Transverse colon (tissue), 4 donors: ENCODE results near the gene CLCNKA. TPM values are rescaled to one million over a fixed set of nuclear protein-coding genes. Genes with fewer than 3 reads are reported as not detected.
"Not testable (repeated sequence)": the region's sequence is repeated elsewhere in the genome, so short reads cannot be mapped to it uniquely, and the experiment has no call there.

Experiments used
- DNase-seq: peaks from one replicate; pipeline ENCODE4 v3.0.0-alpha.2; 2019
- H3K27ac ChIP-seq, 4 donors: fragments of 200-600 bp; sonication (generic); 2 replicates each; pipeline ENCODE4 v1.5.1; 2016 to 2018; ENCODE audit warnings: inconsistent platforms in 4 of 4
- H3K27me3 ChIP-seq: fragments of 200-600 bp; sonication (generic); 2 replicates; pipeline ENCODE4 v1.5.1; 2017; ENCODE audit warnings: inconsistent platforms
- H3K36me3 ChIP-seq, 4 donors: fragments of 200-600 bp; sonication (generic); 2 replicates each; pipeline ENCODE4 v1.5.1; 2017 to 2019; ENCODE audit warnings: inconsistent platforms in 4 of 4
- H3K4me1 ChIP-seq, 4 donors: fragments of 200-600 bp; sonication (generic); 2 replicates each; pipeline ENCODE4 v1.5.1; 2017 to 2020; ENCODE audit warnings: inconsistent platforms in 4 of 4
- H3K4me3 ChIP-seq, 4 donors: fragments of 200-600 bp; sonication (generic); 1 replicate in 1 of 4; 2 replicates in 3 of 4; pipeline versions ENCODE4 v1.5.1 to v1.6.1; 2017 to 2019; ENCODE audit warnings: inconsistent platforms in 4 of 4
- H3K9me3 ChIP-seq, 2 donors: fragments of 200-600 bp; sonication (generic); 2 replicates each; pipeline ENCODE4 v1.5.1; 2017 to 2019; ENCODE audit warnings: inconsistent platforms in 2 of 2
- CTCF ChIP-seq, 5 experiments: fragments of 200-600 bp in 3 of 5; fragments of 450-650 bp in 2 of 5; sonication (generic) in 3 of 5; IDR thresholded peaks; 1 replicate in 2 of 5; 2 replicates in 3 of 5; pipeline ENCODE4 v1.5.1; 2016 to 2017; ENCODE audit warnings: antibody characterized with exemption in 5 of 5, inconsistent platforms in 3 of 5, mild to moderate bottlenecking in 2 of 5, moderate library complexity in 1 of 5
- EP300 ChIP-seq: sonication (generic); formaldehyde crosslinking; IDR thresholded peaks from one replicate; pipeline ENCODE4 v1.6.1; 2017; ENCODE audit warnings: antibody characterized with exemption, low read depth
- POLR2A ChIP-seq: fragments of 450-650 bp; IDR thresholded peaks from one replicate; pipeline ENCODE4 v1.6.1; 2016; ENCODE audit warnings: antibody characterized with exemption, mild to moderate bottlenecking, moderate library complexity
- POLR2AphosphoS5 ChIP-seq, 3 donors: sonication (generic); formaldehyde crosslinking; IDR thresholded peaks; one replicate each; pipeline ENCODE4 v1.6.1; 2016; ENCODE audit warnings: antibody characterized with exemption in 3 of 3
- WGBS, 2 donors: methylation state at CpG; one replicate each; pipeline ENCODE4 v1.1.5; 2018; ENCODE audit warnings: low coverage in 1 of 2; 5-methylcytosine and 5-hydroxymethylcytosine counted together
- in situ Hi-C, 4 donors: fragments of 200-750 bp; cut with MboI; loops; one replicate each; pipeline versions ENCODE4 v1.15.0 to v1.15.1; 2017; ENCODE audit warnings: low sequenced_read_pairs in 3 of 4, low pct_ligation_motif_present in 1 of 4, low pct_unique_long_range_greater_than_20kb in 1 of 4
- intact Hi-C: fragments of 100-400 bp; cut with DNase I; formaldehyde crosslinking; loops from one replicate; pipeline ENCODE4 v1.15.1; 2023; ENCODE audit warnings: low total_unique reads
- total RNA-seq, 4 donors: library from RNA; depleted of rRNA; stranded (reverse); fragments of >200 nt; gene quantifications; one replicate each; pipeline ENCODE4 v1.1.0, GENCODE V29; 2016

CLCNKA gene
- total RNA-seq, 4 donors from 2014 or later, result 0.68 to 21.7 (median 0.79) TPM; not detected in 1

DNA sequence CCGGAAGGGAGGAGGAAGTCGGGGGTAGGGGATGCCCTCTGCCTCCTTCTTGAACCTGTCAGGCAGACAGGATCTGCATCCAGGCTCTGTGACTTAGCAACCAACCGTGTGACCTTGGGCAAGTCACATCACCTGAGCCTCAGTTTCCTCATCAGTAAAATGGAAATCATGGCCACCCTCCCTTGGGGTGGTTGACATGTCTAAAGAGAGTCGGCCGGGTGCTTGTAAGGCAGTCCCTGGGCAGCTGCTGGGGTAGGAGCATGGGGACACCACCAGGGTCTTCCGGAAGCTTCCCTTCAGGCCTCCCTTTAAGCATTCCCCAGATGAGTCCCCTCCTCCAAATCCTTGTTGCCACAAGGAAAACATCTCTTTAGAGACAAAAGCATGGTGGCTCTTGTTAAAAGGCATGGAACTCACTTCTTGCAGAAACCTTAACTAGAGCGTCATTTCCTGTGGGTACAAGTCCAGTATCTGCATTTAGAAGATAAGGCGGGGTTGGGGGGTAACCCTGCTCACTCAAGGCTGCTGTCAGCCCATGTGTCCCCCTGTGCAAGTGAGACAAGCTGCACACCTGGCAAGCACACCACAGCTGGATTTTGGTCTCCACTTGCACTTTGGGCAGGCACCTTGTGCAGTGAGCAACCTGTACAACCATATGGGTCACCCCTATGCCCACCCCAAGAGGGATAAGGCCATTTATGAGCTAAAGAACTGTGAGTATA lies 32.1 kb downstream of the CLCNKA start:
- WGBS, 2 donors, result 57 to 86% methylated on average over 3 to 8 of the region's 8 CpGs
- Histone ChIP-seq H3K27ac (no peak overlapping the region), H3K4me1 (peaks cover 0 to 7% (median 1%) of the 10 kb centered on the region in 4 donors), H3K4me3 (no peak overlapping the region), H3K27me3 (peaks cover 4% of the 10 kb centered on the region), H3K36me3 (no peaks in the 10 kb centered on the region), H3K9me3 (no peaks in the 10 kb centered on the region)
- no peak for DNase-seq
- in situ Hi-C loops, result no loop called here
- intact Hi-C loops, result loop anchor here (10.0 kb wide), 1 partner anchor 259 kb away; no protein-coding TSS in a partner anchor
- no peak for TF ChIP-seq POLR2AphosphoS5 (IDR thresholded peaks at IDR 0.05)
- TF ChIP-seq CTCF (IDR thresholded peaks at IDR 0.05), result no peak
- no peak for TF ChIP-seq EP300
- TF ChIP-seq POLR2A, result no peak

- intact Hi-C loops, result loop anchor here (10.0 kb wide), 1 partner anchor 260 kb away; no protein-coding TSS in a partner anchor
- in situ Hi-C loops, result no loop called here
- 70 to 79% methylated on average over 2 to 7 of the region's 7 CpGs for WGBS, 2 donors
These were observed 33.0 kb downstream of the CLCNKA start for GRCh38 chr1:16054598-16055540.

DNA sequence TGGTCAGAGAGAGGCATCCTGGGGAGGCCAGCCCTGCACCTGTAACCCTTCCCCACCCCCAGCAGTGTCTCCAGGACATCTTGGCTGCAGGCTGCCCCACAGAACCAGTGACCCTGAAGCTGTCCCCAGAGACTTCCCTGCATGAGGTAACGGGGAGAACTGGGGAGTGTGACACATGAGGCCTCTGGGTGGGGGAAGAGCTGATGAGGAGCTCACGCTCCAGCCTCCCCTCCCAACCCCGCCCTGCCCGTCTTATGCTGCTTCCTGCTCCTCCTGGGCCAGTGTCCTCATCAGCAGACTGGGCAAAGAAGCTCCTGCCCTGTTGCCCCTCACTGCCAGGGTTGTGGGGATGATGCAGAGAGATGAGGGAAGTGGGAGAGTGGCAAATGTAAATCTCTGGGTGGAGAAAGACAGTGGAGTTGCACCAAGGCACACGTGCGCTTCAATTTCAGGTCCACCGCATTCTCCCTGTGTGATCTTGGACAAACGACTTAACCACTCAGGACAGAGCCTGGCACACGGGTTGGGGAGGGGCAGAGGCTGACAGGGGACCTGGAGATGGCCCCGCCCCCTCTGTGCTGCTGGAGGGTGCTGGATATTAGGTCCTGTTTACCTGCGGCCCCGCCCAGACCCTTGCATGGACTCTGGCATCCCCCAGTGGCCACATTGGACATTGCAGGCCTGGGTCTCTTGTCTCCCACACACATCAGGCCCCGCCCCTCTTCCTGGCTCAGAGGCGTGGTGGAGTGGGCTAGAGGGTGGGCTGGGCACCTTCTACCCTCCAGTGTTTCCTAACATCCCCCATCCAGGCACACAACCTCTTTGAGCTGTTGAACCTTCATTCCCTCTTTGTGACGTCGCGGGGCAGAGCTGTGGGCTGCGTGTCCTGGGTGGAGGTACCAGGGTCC lies 34.0 kb downstream of the CLCNKA start:
- Histone ChIP-seq H3K36me3 (no peaks in the 10 kb centered on the region), H3K4me3 (no peak overlapping the region), H3K27ac (no peak overlapping the region), H3K9me3 (no peaks in the 10 kb centered on the region), H3K27me3 (peaks cover 4% of the 10 kb centered on the region), H3K4me1 (peaks cover 0 to 5% (median 0%) of the 10 kb centered on the region in 4 donors)
- WGBS, 2 donors, result 41% methylated on average over 16 of the region's 18 CpGs; no CpG with 5 or more reads in 1 of the 2 donors
- intact Hi-C loops (loop anchor here (2.0 to 10.0 kb wide), 2 partner anchors 47 to 261 kb away; no protein-coding TSS in a partner anchor), in situ Hi-C loops (no loop called here)
- peak; percentile 92 for DNase-seq
- TF ChIP-seq CTCF (IDR thresholded peaks at IDR 0.05), result peak; percentile 87 to 99 (median 96)
- no peak for TF ChIP-seq POLR2A

More at GRCh38 chr1:16054598-16055540, 33.0 kb downstream of the CLCNKA start:
- Histone ChIP-seq H3K27me3 (peaks cover 4% of the 10 kb centered on the region), H3K27ac (no peak overlapping the region), H3K4me3 (no peak overlapping the region), H3K9me3 (no peaks in the 10 kb centered on the region), H3K4me1 (peaks cover 0 to 5% (median 0%) of the 10 kb centered on the region in 4 donors), H3K36me3 (no peaks in the 10 kb centered on the region)
- no peak for DNase-seq
- no peak for TF ChIP-seq POLR2AphosphoS5 (IDR thresholded peaks at IDR 0.05)
- TF ChIP-seq CTCF (IDR thresholded peaks at IDR 0.05), result no peak
- no peak for TF ChIP-seq EP300
- no peak for TF ChIP-seq POLR2A

GRCh38 chr1:16056521-16056912 lies 34.7 kb downstream of the CLCNKA start:
- H3K27ac ChIP-seq, H3K36me3 ChIP-seq, in situ Hi-C loops, H3K4me1 ChIP-seq, H3K27me3 ChIP-seq, H3K9me3 ChIP-seq, DNase-seq, H3K4me3 ChIP-seq: not testable (repeated sequence)
- intact Hi-C loops, result loop anchor here (2.0 to 10.0 kb wide), 2 partner anchors 48 to 262 kb away; no protein-coding TSS in a partner anchor
- 54% methylated on average over 3 of the region's 4 CpGs; no CpG with 5 or more reads in 1 of the 2 donors for WGBS, 2 donors

DNA sequence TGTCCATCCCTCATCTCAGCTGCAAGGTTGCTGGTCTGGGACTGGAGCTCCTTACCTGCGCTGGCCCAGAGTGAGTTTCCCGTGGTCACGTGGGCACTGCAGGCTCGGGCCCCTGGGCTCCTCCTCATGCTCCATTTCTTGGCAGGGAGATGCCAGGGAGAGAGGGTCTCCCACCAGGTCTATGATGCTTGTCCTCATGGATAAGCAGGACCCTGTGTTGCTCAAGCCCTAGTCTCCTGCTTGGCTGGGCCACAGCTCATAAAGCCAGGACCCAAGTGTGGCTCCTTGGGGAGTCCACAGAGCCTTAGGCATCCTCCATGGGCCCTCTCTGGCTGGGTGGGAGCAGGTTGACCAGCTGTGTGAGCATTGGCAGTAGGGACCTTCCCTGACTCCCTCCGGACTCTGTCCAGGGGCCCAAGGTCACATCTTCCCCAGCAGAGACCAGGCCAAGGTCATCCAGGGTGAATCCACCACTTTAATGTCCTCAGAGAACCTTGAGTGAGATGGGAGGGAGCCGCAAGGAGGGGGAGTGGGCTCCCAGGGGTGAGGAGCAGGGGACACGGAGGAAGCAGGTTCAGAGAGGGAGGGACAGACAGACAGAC lies 35.6 kb downstream of the CLCNKA start:
- intact Hi-C loops, result loop anchor here (2.0 to 10.0 kb wide), 2 partner anchors 49 to 263 kb away; no protein-coding TSS in a partner anchor
- H3K27ac ChIP-seq, H3K27me3 ChIP-seq, H3K4me1 ChIP-seq, in situ Hi-C loops, H3K4me3 ChIP-seq, DNase-seq, H3K36me3 ChIP-seq, H3K9me3 ChIP-seq: not testable (repeated sequence)
- 76% methylated on average over 7 of the region's 7 CpGs; no CpG with 5 or more reads in 1 of the 2 donors for WGBS, 2 donors

- in situ Hi-C loops, H3K27ac ChIP-seq, DNase-seq, H3K4me1 ChIP-seq, H3K4me3 ChIP-seq, H3K9me3 ChIP-seq, H3K27me3 ChIP-seq, H3K36me3 ChIP-seq: not testable (repeated sequence)
- WGBS, 2 donors, result 68% methylated on average over 14 of the region's 20 CpGs; no CpG with 5 or more reads in 1 of the 2 donors
- intact Hi-C loops, result loop anchor here (10.0 kb wide), 1 partner anchor 264 kb away; no protein-coding TSS in a partner anchor
These were observed 36.7 kb downstream of the CLCNKA start for GRCh38 chr1:16058394-16059120.
